H9 (cell line): ENCODE data around the gene GNPDA2. TPM values are rescaled to one million over a fixed set of nuclear protein-coding genes. Genes with fewer than 3 reads are reported as not detected.

Source experiments
- DNase-seq: peaks from one replicate; pipeline ENCODE4 v3.0.0-alpha.2; 2017
- H2AFZ ChIP-seq: one replicate; pipeline ENCODE4 v1.6.1; 2013; ENCODE audit warnings: mild to moderate bottlenecking, low read length, control low read depth, moderate library complexity
- H2AK5ac ChIP-seq: 2 replicates; pipeline ENCODE4 v1.6.1; 2013; ENCODE audit warnings: low read length, control low read depth, mixed read lengths; ENCODE audit not compliant: insufficient read length
- H2BK120ac ChIP-seq: one replicate; pipeline ENCODE4 v1.6.1; 2013; ENCODE audit warnings: low read depth, mild to moderate bottlenecking, low read length, control low read depth, inconsistent platforms; ENCODE audit not compliant: poor library complexity, severe bottlenecking
- H2BK12ac ChIP-seq: 2 replicates; pipeline ENCODE4 v1.6.1; 2013; ENCODE audit warnings: low read length, control low read depth, mixed read lengths, low read depth; ENCODE audit not compliant: insufficient read length
- H2BK15ac ChIP-seq: 2 replicates; pipeline ENCODE4 v1.6.1; 2013; ENCODE audit warnings: low read depth, low read length, control low read depth
- H2BK20ac ChIP-seq: one replicate; pipeline ENCODE4 v1.6.1; 2013; ENCODE audit warnings: low read depth, mild to moderate bottlenecking, low read length, control low read depth, inconsistent platforms; ENCODE audit not compliant: poor library complexity, severe bottlenecking
- H2BK5ac ChIP-seq: 2 replicates; pipeline ENCODE4 v1.6.1; 2013; ENCODE audit warnings: low read length, control low read depth, mixed read lengths; ENCODE audit not compliant: insufficient read length
- H3K14ac ChIP-seq: 2 replicates; pipeline ENCODE4 v1.6.1; 2013; ENCODE audit warnings: low read length, control low read depth; ENCODE audit not compliant: insufficient read depth
- H3K18ac ChIP-seq: 2 replicates; pipeline ENCODE4 v1.6.1; 2013; ENCODE audit warnings: low read depth, mild to moderate bottlenecking, mixed read lengths, low read length, control low read depth; ENCODE audit not compliant: insufficient read length
- H3K23ac ChIP-seq: 2 replicates; pipeline ENCODE4 v1.6.1; 2013; ENCODE audit warnings: low read length, control low read depth, mixed read lengths, low read depth; ENCODE audit not compliant: insufficient read length
- H3K23me2 ChIP-seq: 2 replicates; pipeline ENCODE4 v1.6.1; 2013; ENCODE audit warnings: low read depth, mild to moderate bottlenecking, mixed read lengths, low read length, control low read depth; ENCODE audit not compliant: insufficient read length, poor library complexity, severe bottlenecking
- H3K27ac ChIP-seq: 2 replicates; pipeline ENCODE4 v1.5.1; 2013; ENCODE audit warnings: low read length, control low read depth, mixed read lengths, low read depth; ENCODE audit not compliant: insufficient read length
- H3K27me3 ChIP-seq: 2 replicates; pipeline ENCODE4 v1.6.1; 2013; ENCODE audit warnings: low read length, control low read depth, inconsistent platforms; ENCODE audit not compliant: insufficient read depth
- H3K4ac ChIP-seq: 2 replicates; pipeline ENCODE4 v1.6.1; 2013; ENCODE audit warnings: low read depth, mild to moderate bottlenecking, control low read depth, inconsistent platforms, low read length, moderate library complexity
- H3K4me1 ChIP-seq: 2 replicates; pipeline ENCODE4 v1.6.1; 2013; ENCODE audit warnings: low read length, control low read depth, inconsistent platforms; ENCODE audit not compliant: insufficient read depth
- H3K4me2 ChIP-seq: 2 replicates; pipeline ENCODE4 v1.6.1; 2013; ENCODE audit warnings: low read length, control low read depth, mixed read lengths; ENCODE audit not compliant: insufficient read length, insufficient read depth
- H3K56ac ChIP-seq: 2 replicates; pipeline ENCODE4 v1.6.1; 2013; ENCODE audit warnings: low read depth, mild to moderate bottlenecking, mixed read lengths, low read length, control low read depth; ENCODE audit not compliant: insufficient read length
- H3K79me1 ChIP-seq: 2 replicates; pipeline ENCODE4 v1.6.1; 2013; ENCODE audit warnings: low read depth, mild to moderate bottlenecking, moderate library complexity, low read length, control low read depth, inconsistent platforms; ENCODE audit not compliant: insufficient read depth, poor library complexity, severe bottlenecking
- H3K79me2 ChIP-seq: 2 replicates; pipeline ENCODE4 v1.6.1; 2013; ENCODE audit warnings: low read length, control low read depth, inconsistent platforms; ENCODE audit not compliant: insufficient read depth
- H3K9ac ChIP-seq: 2 replicates; pipeline ENCODE4 v1.6.1; 2013; ENCODE audit warnings: low read length, control low read depth, mixed read lengths; ENCODE audit not compliant: insufficient read length; ENCODE audit errors: extremely low read depth
- H3K9me3 ChIP-seq: one replicate; pipeline ENCODE4 v1.6.1; 2013; ENCODE audit warnings: low read depth, low read length, inconsistent platforms; ENCODE audit not compliant: control insufficient read depth
- H3T11ph ChIP-seq: one replicate; pipeline ENCODE4 v1.6.1; 2013; ENCODE audit warnings: mild to moderate bottlenecking, low read length, control low read depth, inconsistent platforms
- H4K20me1 ChIP-seq: one replicate; pipeline ENCODE4 v1.6.1; 2013; ENCODE audit not compliant: control insufficient read depth, insufficient read length, insufficient read depth
- H4K5ac ChIP-seq: 2 replicates; pipeline ENCODE4 v1.6.1; 2013; ENCODE audit warnings: low read depth, mild to moderate bottlenecking, mixed read lengths, low read length, control low read depth; ENCODE audit not compliant: insufficient read length
- H4K8ac ChIP-seq: replicated peaks from 2 replicates; pipeline ENCODE4 v1.6.1; 2013; ENCODE audit warnings: low read length, control low read depth, mixed read lengths, low read depth; ENCODE audit not compliant: insufficient read length
- H4K91ac ChIP-seq: 2 replicates; pipeline ENCODE4 v1.6.1; 2013; ENCODE audit warnings: low read depth, mild to moderate bottlenecking, moderate library complexity, mixed read lengths, low read length, control low read depth; ENCODE audit not compliant: insufficient read length
- H3K27ac Mint-ChIP-seq, 3 experiments: 2 replicates in 2 of 3; 3 replicates in 1 of 3; pipeline ENCODE4 v1.8.0; 2020 to 2021; ENCODE audit warnings: mixed read lengths in 3 of 3, mild to moderate bottlenecking in 1 of 3, moderate library complexity in 1 of 3
- H3K27me3 Mint-ChIP-seq: 2 replicates; pipeline ENCODE4 v1.8.0; 2021; ENCODE audit warnings: low read depth, mild to moderate bottlenecking, moderate library complexity, mixed read lengths
- H3K36me3 Mint-ChIP-seq, 3 experiments: 2 replicates in 2 of 3; 3 replicates in 1 of 3; pipeline ENCODE4 v1.8.0; 2020 to 2021; ENCODE audit warnings: low read depth in 3 of 3, mixed read lengths in 3 of 3; ENCODE audit not compliant: insufficient read depth in 1 of 3
- H3K4me1 Mint-ChIP-seq, 2 experiments: 2 replicates each; pipeline ENCODE4 v1.8.0; 2020; ENCODE audit warnings: mixed read lengths in 2 of 2
- H3K4me3 Mint-ChIP-seq, 2 experiments: 2 replicates in 1 of 2; 3 replicates in 1 of 2; pipeline ENCODE4 v1.8.0; 2020 to 2021; ENCODE audit warnings: mild to moderate bottlenecking in 2 of 2, mixed read lengths in 2 of 2, moderate library complexity in 1 of 2
- H3K9me3 Mint-ChIP-seq, 2 experiments: 2 replicates in 1 of 2; 3 replicates in 1 of 2; pipeline ENCODE4 v1.8.0; 2020; ENCODE audit warnings: mild to moderate bottlenecking in 2 of 2, mixed read lengths in 2 of 2, moderate library complexity in 1 of 2
- WGBS: extraction: QIAGEN DNeasy Blood & Tissue Kit; methylation state at CpG from one replicate; pipeline ENCODE4 v1.1.7; 2013; ENCODE audit warnings: missing lambda C conversion rate, low lambda C conversion rate, mixed read lengths; ENCODE audit not compliant: insufficient read length; ENCODE audit errors: extremely low coverage; 5-methylcytosine and 5-hydroxymethylcytosine counted together
- total RNA-seq: library from RNA; stranded (reverse); gene quantifications from 2 replicates; pipeline ENCODE4 v1.2.1, GENCODE V29; 2021
- TF ChIP-seq, protein P1 (sequence below): fragments of 200-600 bp; sonication (generic); conservative IDR thresholded peaks from 3 replicates; pipeline ENCODE4 v1.8.0; 2021; ENCODE audit warnings: antibody characterized with exemption, mild to moderate bottlenecking

GNPDA2 gene
- total RNA-seq, 1 experiment from 2014 or later = 4.8 TPM

GRCh38 chr4:44722001-44722400, 4.4 kb downstream of the GNPDA2 start:
- Histone ChIP-seq H2AK5ac (no peak overlapping the region), H3K27me3 (peaks cover 2% of the 10 kb centered on the region; the same call in 1 of the 2 replicates), H2BK120ac (no peak overlapping the region), H2BK15ac (no peak overlapping the region), H3K9ac (no peak overlapping the region), H3K4ac (no peak overlapping the region), H3K14ac (no peak overlapping the region), H3K79me1 (no peaks in the 10 kb centered on the region), H3K23me2 (peaks cover 8% of the 10 kb centered on the region), H4K20me1 (no peaks in the 10 kb centered on the region), H4K5ac (no peak overlapping the region), H3K4me2 (no peak overlapping the region), H3K18ac (no peak overlapping the region), H2BK20ac (no peak overlapping the region), H3T11ph (no peak overlapping the region), H3K27ac (no peak overlapping the region), H3K23ac (no peak overlapping the region), H3K4me1 (no peaks in the 10 kb centered on the region), H4K8ac (no peak overlapping the region), H3K79me2 (no peaks in the 10 kb centered on the region; the same call in 1 of the 2 replicates), H2AFZ (no peak overlapping the region), H3K9me3 (no peaks in the 10 kb centered on the region), H2BK5ac (no peak overlapping the region), H4K91ac (no peak overlapping the region), H2BK12ac (no peak overlapping the region), H3K56ac (no peak overlapping the region)
- Mint-ChIP-seq H3K36me3 (no peaks in the 10 kb centered on the region; a peak in 2 of 7 replicates), H3K4me3 (no peak overlapping the region), H3K9me3 (no peaks in the 10 kb centered on the region), H3K27me3 (peaks cover 9% of the 10 kb centered on the region), H3K4me1 (peaks cover 19 to 25% of the 10 kb centered on the region in 2 experiments), H3K27ac (no peak overlapping the region)
- DNase-seq = no peak
- TF ChIP-seq, protein P1, sequence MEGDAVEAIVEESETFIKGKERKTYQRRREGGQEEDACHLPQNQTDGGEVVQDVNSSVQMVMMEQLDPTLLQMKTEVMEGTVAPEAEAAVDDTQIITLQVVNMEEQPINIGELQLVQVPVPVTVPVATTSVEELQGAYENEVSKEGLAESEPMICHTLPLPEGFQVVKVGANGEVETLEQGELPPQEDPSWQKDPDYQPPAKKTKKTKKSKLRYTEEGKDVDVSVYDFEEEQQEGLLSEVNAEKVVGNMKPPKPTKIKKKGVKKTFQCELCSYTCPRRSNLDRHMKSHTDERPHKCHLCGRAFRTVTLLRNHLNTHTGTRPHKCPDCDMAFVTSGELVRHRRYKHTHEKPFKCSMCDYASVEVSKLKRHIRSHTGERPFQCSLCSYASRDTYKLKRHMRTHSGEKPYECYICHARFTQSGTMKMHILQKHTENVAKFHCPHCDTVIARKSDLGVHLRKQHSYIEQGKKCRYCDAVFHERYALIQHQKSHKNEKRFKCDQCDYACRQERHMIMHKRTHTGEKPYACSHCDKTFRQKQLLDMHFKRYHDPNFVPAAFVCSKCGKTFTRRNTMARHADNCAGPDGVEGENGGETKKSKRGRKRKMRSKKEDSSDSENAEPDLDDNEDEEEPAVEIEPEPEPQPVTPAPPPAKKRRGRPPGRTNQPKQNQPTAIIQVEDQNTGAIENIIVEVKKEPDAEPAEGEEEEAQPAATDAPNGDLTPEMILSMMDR = no peak
- WGBS = no CpG with 5 or more reads among the region's 3 CpGs
